Loucy (cell line): ENCODE results near the gene XCL2.
"Not testable (repeated sequence)": the region's sequence is repeated elsewhere in the genome, so short reads cannot be mapped to it uniquely, and the experiment has no call there.

Experiments
- H2AFZ ChIP-seq: fragments of 200-600 bp; sonication (generic); 2 replicates; pipeline ENCODE4 v1.6.0; 2016; ENCODE audit warnings: antibody characterized with exemption, mild to moderate bottlenecking, low read length, moderate library complexity
- H3F3A ChIP-seq: fragments of 200-600 bp; 2 replicates; pipeline ENCODE4 v1.6.0; 2016; ENCODE audit warnings: antibody characterized with exemption, low read depth, mild to moderate bottlenecking
- H3K27me3 ChIP-seq: fragments of 200-600 bp; sonication (generic); 2 replicates; pipeline ENCODE4 v1.6.1; 2014; ENCODE audit warnings: low read length, mild to moderate bottlenecking; ENCODE audit not compliant: insufficient read depth, poor library complexity, severe bottlenecking
- H3K36me3 ChIP-seq: fragments of 200-600 bp; sonication (generic); 2 replicates; pipeline ENCODE4 v1.6.1; 2016; ENCODE audit warnings: low read length; ENCODE audit not compliant: insufficient read depth
- H3K4me1 ChIP-seq: fragments of 200-600 bp; sonication (generic); 2 replicates; pipeline ENCODE4 v1.5.1; 2014; ENCODE audit warnings: low read length, mild to moderate bottlenecking; ENCODE audit not compliant: insufficient read depth, poor library complexity, severe bottlenecking
- H3K4me2 ChIP-seq: fragments of 200-600 bp; sonication (generic); 2 replicates; pipeline ENCODE4 v1.6.0; 2014; ENCODE audit warnings: antibody characterized with exemption, low read length, low read depth, mild to moderate bottlenecking; ENCODE audit not compliant: poor library complexity, severe bottlenecking
- H3K4me3 ChIP-seq: fragments of 200-600 bp; sonication (generic); 2 replicates; pipeline ENCODE4 v1.5.1; 2014; ENCODE audit warnings: low read length, mild to moderate bottlenecking, mixed read lengths; ENCODE audit not compliant: poor library complexity, severe bottlenecking
- H3K79me2 ChIP-seq: fragments of 200-600 bp; sonication (generic); 2 replicates; pipeline ENCODE4 v1.6.1; 2014; ENCODE audit warnings: low read length; ENCODE audit not compliant: insufficient read depth
- H3K9ac ChIP-seq: fragments of 200-600 bp; sonication (generic); 2 replicates; pipeline ENCODE4 v1.6.0; 2014; ENCODE audit warnings: mild to moderate bottlenecking, low read depth, low read length, moderate library complexity; ENCODE audit not compliant: poor library complexity, severe bottlenecking
- H3K9me2 ChIP-seq: fragments of 200-600 bp; sonication (generic); replicated peaks from 2 replicates; pipeline ENCODE4 v1.6.1; 2016; ENCODE audit warnings: low read depth, low read length, mixed read lengths
- H3K9me3 ChIP-seq: fragments of 200-600 bp; sonication (generic); 2 replicates; pipeline ENCODE4 v1.6.1; 2014; ENCODE audit warnings: mild to moderate bottlenecking, antibody characterized with exemption, low read length, low read depth; ENCODE audit not compliant: insufficient read depth
- H4K20me1 ChIP-seq: fragments of 200-600 bp; sonication (generic); 2 replicates; pipeline ENCODE4 v1.6.0; 2014; ENCODE audit warnings: antibody characterized with exemption, low read length, mild to moderate bottlenecking; ENCODE audit not compliant: insufficient read depth, poor library complexity, severe bottlenecking
- EZH2phosphoT487 ChIP-seq: fragments of 200-600 bp; IDR thresholded peaks from 2 replicates; pipeline ENCODE4 v1.6.1; 2018; ENCODE audit warnings: antibody characterized with exemption, mild to moderate bottlenecking, moderate library complexity, borderline replicate concordance
- TF ChIP-seq, protein P1 (sequence below): fragments of 200-600 bp; sonication (generic); conservative IDR thresholded peaks from 2 replicates; pipeline ENCODE4 v1.5.1; 2014; ENCODE audit warnings: mild to moderate bottlenecking, antibody characterized with exemption, low read length

XCL2 gene

DNA sequence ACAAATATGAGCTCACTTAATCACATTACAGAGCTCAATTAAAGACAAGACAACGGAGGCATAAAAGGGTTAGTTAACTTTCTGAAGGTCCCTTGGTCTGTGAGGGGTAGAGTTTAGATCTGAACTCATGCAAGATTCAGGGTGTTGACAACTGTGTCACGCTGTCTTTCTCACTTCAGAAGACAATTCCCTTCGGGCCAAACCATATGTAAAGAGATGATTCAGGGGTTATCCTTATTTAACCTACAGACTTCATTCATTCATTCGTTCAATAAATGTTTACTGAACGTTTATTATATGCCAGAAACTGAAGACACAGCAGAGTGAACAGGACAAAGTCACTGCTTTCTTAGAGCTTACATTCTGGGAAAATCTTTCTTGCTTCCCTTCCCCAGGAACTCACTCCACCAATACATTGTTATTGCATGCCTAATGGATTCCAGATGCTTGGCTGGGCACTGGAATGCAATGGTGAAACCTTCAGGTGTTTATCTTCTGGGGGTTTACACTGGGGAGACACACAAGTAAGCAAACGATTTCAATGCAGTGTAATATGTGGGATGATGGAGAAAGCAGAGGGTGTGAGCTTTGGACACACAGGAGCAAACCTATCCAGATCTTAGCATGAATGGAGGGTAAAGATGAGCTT lies 39.0 kb upstream of the XCL2 start:
- no peak overlapping the region for H3K4me3 ChIP-seq
- H3K9me2 ChIP-seq, result no peaks in the 10 kb centered on the region
- H3K27me3 ChIP-seq, result no peaks in the 10 kb centered on the region
- H4K20me1 ChIP-seq, result no peaks in the 10 kb centered on the region
- TF ChIP-seq, protein P1, sequence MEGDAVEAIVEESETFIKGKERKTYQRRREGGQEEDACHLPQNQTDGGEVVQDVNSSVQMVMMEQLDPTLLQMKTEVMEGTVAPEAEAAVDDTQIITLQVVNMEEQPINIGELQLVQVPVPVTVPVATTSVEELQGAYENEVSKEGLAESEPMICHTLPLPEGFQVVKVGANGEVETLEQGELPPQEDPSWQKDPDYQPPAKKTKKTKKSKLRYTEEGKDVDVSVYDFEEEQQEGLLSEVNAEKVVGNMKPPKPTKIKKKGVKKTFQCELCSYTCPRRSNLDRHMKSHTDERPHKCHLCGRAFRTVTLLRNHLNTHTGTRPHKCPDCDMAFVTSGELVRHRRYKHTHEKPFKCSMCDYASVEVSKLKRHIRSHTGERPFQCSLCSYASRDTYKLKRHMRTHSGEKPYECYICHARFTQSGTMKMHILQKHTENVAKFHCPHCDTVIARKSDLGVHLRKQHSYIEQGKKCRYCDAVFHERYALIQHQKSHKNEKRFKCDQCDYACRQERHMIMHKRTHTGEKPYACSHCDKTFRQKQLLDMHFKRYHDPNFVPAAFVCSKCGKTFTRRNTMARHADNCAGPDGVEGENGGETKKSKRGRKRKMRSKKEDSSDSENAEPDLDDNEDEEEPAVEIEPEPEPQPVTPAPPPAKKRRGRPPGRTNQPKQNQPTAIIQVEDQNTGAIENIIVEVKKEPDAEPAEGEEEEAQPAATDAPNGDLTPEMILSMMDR, result no peak
- TF ChIP-seq EZH2phosphoT487, result no peak
- H3K9me3 ChIP-seq, result no peaks in the 10 kb centered on the region
- H3K36me3 ChIP-seq, result no peaks in the 10 kb centered on the region
- no peaks in the 10 kb centered on the region for H3F3A ChIP-seq
- H3K4me1 ChIP-seq, result peaks cover 4% of the 10 kb centered on the region
- no peak overlapping the region for H3K4me2 ChIP-seq
- no peak overlapping the region for H2AFZ ChIP-seq
- H3K9ac ChIP-seq, result no peak overlapping the region
- no peaks in the 10 kb centered on the region for H3K79me2 ChIP-seq

DNA sequence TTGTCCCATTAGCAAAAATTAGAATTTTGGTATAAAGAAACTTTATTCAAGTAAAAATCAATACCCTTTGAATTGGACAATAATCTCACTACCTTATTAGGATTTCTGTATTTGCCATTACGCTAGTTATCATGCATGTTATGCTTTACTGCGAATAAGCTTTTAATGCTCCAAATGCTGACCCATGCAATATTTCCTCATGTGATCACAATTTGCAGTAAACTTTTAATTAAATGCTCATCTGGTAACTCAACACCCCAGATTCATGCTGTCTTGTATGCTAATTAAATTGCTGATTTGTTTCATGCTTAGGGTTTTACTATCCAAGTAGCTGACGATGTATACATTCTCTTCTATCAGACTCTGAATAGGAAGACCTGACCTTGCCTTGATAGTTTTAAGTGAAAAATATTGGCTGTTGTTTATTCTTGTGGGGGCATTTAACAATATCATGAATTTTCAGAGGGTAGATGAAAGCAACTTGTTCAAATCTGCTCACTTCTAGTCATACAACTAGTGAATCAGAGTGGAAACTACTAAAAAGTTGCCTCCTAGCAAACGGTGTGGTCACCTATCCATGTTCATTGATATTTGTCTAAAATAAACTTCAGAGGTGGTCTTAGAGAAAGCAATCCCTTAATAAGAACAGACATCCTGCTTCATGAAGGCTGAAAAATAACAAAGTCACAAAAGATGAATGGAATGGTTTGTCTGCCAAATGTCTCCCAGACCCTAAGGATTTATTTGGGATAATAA lies 38.2 kb upstream of the XCL2 start:
- H3K27me3 ChIP-seq, result no peaks in the 10 kb centered on the region
- H3K4me2 ChIP-seq, result no peak overlapping the region
- peaks cover 8% of the 10 kb centered on the region for H3K4me1 ChIP-seq
- H3K4me3 ChIP-seq, result no peak overlapping the region
- H3F3A ChIP-seq, result no peaks in the 10 kb centered on the region
- H3K9ac ChIP-seq, result no peak overlapping the region
- H3K9me2 ChIP-seq, result no peaks in the 10 kb centered on the region
- TF ChIP-seq, protein P1, result no peak
- no peak for TF ChIP-seq EZH2phosphoT487
- no peak overlapping the region for H2AFZ ChIP-seq
- H3K79me2 ChIP-seq, result no peaks in the 10 kb centered on the region
- H3K36me3 ChIP-seq, result no peaks in the 10 kb centered on the region
- no peaks in the 10 kb centered on the region for H3K9me3 ChIP-seq
- H4K20me1 ChIP-seq, result no peaks in the 10 kb centered on the region

DNA sequence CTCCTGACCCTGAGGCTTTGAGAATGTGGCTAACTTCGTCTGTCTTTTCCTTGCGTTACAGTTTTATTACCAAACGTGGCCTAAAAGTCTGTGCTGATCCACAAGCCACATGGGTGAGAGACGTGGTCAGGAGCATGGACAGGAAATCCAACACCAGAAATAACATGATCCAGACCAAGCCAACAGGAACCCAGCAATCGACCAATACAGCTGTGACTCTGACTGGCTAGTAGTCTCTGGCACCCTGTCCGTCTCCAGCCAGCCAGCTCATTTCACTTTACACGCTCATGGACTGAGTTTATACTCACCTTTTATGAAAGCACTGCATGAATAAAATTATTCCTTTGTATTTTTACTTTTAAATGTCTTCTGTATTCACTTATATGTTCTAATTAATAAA lies 37.2 kb upstream of the XCL2 start:
- not testable (repeated sequence) for H3K4me3 ChIP-seq, H3K4me2 ChIP-seq
- H3K4me1 ChIP-seq, result peaks cover 14% of the 10 kb centered on the region

DNA sequence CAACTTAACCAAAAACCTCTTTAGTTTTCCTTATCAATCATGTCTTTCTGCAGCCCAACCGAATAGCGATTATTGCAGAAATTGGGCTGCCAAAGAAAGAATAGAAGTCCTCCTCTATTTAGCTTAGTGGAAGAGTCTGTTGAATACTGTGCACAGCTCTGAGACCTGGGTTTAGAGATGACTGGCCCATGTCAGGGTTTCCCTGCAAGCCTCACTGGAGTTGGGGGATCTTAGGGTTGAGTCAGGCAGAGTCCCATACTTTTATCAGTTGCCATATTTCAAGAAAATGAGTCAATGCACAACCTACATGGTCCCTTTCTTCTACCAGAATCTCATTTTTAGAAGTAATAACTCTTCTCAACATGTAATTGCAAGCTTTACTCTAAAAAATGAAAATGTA lies 36.5 kb upstream of the XCL2 start:
- H3F3A ChIP-seq, H3K27me3 ChIP-seq, H3K9me2 ChIP-seq, H3K9me3 ChIP-seq, H3K9ac ChIP-seq, H2AFZ ChIP-seq, H3K4me2 ChIP-seq, H3K36me3 ChIP-seq, H3K79me2 ChIP-seq, H4K20me1 ChIP-seq, H3K4me3 ChIP-seq: not testable (repeated sequence)
- peaks cover 14% of the 10 kb centered on the region for H3K4me1 ChIP-seq

More for the DNA sequence above, 37.2 kb upstream of the XCL2 start:
- H3K9ac ChIP-seq, H3F3A ChIP-seq, H2AFZ ChIP-seq, H3K36me3 ChIP-seq, H3K9me2 ChIP-seq, H3K27me3 ChIP-seq, H4K20me1 ChIP-seq, H3K79me2 ChIP-seq, H3K9me3 ChIP-seq: not testable (repeated sequence)

DNA sequence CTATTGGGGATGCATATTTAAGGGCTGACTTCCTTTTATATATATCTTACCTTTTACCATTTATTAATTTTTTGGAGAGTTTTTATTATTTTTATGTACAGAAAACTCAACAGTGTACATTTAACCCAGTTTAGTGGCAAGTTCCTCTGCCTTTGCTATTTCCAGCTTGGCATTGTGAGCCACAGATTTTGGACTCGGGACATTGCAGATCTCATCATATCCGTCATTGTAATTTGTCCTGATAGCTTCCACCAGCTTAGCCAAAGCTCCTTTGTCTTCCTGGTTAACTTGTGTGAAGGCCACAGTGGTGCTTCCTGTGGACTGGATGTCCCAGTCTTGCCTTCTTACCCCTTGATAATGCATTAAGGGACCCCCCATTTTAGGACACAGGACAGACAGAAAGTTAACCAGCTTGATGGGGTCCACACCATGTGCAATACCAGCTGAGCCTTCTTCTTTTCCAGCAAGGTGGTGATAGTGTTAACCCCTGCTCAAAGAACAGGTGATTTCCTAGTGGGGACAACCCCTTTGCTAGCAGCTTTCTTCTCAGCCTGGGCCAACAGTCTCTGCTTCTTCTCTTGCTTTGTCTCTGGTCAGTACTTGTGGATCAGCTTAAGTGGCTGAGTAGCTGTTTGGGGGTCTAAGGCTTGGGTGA lies 34.9 kb upstream of the XCL2 start:
- H2AFZ ChIP-seq, H3F3A ChIP-seq, H3K79me2 ChIP-seq, H3K27me3 ChIP-seq, H3K36me3 ChIP-seq, H4K20me1 ChIP-seq, H3K4me3 ChIP-seq, H3K9me2 ChIP-seq, H3K9me3 ChIP-seq, H3K9ac ChIP-seq, H3K4me2 ChIP-seq: not testable (repeated sequence)
- peaks cover 14% of the 10 kb centered on the region for H3K4me1 ChIP-seq
